Measurements from ENCODE around the gene HOOK1. TPM values are rescaled to one million over a fixed set of nuclear protein-coding genes. Genes with fewer than 3 reads are reported as not detected.

The HOOK1 gene
- total RNA-seq, 1 donor from 2014 or later = 21.2 TPM

DNA sequence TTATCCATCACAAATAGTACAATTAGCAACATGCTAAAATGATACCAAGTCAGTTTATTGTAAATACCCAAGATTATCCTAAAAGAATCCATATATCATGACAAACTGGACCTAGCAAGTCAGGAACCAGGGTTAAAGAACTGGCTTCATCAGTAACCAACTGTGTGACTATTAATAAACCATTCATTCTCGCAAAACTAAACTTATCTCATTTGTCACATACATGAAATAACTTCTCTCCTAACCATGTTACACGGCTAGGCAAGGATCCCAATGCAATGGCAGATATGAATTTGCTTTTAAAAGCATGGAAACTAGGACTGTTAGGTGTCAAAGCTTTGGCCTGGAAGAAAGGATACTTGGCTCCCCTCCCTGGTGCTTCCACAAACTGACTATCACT lies 82.4 kb downstream of the HOOK1 start:
- no peaks in the 10 kb centered on the region for H3K9me3 Mint-ChIP-seq
- peaks cover 9% of the 10 kb centered on the region for H3K4me1 Mint-ChIP-seq (ENCODE audit: unreplicated experiment)
- no peak for DNase-seq (ENCODE audit: extremely low spot score, unreplicated experiment)
- H3K27ac Mint-ChIP-seq = no peak overlapping the region
- no peaks in the 10 kb centered on the region for H3K36me3 Mint-ChIP-seq
- TF ChIP-seq, protein P1, sequence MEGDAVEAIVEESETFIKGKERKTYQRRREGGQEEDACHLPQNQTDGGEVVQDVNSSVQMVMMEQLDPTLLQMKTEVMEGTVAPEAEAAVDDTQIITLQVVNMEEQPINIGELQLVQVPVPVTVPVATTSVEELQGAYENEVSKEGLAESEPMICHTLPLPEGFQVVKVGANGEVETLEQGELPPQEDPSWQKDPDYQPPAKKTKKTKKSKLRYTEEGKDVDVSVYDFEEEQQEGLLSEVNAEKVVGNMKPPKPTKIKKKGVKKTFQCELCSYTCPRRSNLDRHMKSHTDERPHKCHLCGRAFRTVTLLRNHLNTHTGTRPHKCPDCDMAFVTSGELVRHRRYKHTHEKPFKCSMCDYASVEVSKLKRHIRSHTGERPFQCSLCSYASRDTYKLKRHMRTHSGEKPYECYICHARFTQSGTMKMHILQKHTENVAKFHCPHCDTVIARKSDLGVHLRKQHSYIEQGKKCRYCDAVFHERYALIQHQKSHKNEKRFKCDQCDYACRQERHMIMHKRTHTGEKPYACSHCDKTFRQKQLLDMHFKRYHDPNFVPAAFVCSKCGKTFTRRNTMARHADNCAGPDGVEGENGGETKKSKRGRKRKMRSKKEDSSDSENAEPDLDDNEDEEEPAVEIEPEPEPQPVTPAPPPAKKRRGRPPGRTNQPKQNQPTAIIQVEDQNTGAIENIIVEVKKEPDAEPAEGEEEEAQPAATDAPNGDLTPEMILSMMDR (conservative IDR thresholded peaks at IDR 0.05) = no peak
- no peak overlapping the region for H3K4me3 Mint-ChIP-seq
- no peaks in the 10 kb centered on the region for H3K27me3 Mint-ChIP-seq

DNA sequence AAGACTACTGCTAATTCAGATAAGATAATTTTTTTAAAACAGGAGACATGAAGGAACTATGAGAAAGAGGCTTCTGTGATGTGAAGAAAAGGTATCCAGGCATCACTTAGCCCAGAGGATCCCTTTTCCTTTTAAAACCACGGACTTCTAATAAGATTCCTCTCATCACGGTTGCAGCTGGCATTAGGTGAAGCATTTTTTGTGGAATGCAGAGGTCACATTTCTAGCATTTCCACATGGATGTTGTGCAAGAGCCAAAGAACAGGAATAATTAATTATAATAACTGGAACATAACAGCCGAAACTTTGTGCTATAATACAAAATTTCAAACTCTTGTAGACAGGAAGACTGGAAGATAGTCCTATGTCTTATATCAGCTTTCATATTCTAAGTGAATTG lies 84.2 kb downstream of the HOOK1 start:
- Mint-ChIP-seq H3K27ac (no peak overlapping the region), H3K4me3 (no peak overlapping the region)
- DNase-seq (ENCODE audit: extremely low spot score, unreplicated experiment) = no peak

DNA sequence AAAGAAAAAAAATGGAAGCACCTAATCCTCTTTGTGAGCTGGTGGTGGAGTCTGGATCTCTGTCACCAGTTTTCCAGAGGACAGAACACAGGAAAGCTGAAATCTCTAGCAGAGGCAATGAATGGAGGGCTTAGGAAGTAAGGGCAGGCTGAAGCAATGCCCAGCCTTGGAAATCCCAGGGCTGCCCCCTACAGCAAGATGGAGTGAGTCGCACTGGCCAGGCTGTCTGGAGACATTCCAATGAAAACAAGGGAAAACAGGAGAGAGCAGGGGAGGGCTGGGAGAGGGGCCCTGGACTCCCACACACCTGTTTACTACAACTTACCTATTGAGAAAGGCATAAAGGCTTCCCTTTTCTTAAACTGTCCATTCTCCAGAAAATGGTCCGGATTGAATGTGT lies 85.9 kb downstream of the HOOK1 start:
- peaks cover 9% of the 10 kb centered on the region for H3K4me1 Mint-ChIP-seq (ENCODE audit: unreplicated experiment)
- H3K4me3 Mint-ChIP-seq = no peak overlapping the region
- no peaks in the 10 kb centered on the region for H3K9me3 Mint-ChIP-seq
- DNase-seq (ENCODE audit: extremely low spot score, unreplicated experiment) = no peak
- H3K27me3 Mint-ChIP-seq = peaks cover 4% of the 10 kb centered on the region
- H3K27ac Mint-ChIP-seq = no peak overlapping the region
- TF ChIP-seq, protein P1 (conservative IDR thresholded peaks at IDR 0.05) = no peak
- no peaks in the 10 kb centered on the region for H3K36me3 Mint-ChIP-seq

More for the DNA sequence above, 84.2 kb downstream of the HOOK1 start:
- Mint-ChIP-seq H3K9me3 (no peaks in the 10 kb centered on the region), H3K36me3 (no peaks in the 10 kb centered on the region), H3K4me1 (ENCODE audit: unreplicated experiment) (peaks cover 9% of the 10 kb centered on the region), H3K27me3 (peaks cover 4% of the 10 kb centered on the region)
- TF ChIP-seq, protein P1 (conservative IDR thresholded peaks at IDR 0.05) = no peak

DNA sequence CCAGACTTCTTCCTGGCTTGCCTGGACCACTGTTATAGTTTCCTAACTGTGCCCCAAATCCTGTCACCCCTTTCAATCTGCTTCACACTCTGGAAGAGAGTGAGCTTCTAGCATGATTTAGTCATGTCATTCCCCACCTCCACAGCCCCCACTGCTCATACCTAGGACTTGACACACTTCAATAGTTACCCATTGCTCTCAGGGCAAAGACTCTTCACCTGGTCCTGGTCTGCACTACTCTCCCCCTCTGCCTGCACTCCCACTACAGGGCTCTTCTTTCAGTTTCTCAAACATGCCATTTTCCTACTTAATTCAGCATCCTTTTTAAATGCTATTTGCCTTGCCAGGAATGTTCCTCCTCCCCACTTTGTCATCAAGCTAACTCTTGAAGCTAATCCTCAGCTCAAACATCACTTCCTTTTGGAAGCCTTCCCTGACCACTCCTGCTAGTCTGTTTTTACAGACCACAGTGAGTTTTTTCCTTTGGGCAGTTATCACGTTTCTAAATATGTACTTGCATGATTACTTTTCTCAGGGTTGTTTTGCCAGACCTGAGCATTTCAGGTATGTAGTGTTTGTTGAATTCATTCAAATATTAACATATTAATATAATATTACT lies 87.1 kb downstream of the HOOK1 start:
- DNase-seq (ENCODE audit: extremely low spot score, unreplicated experiment) = no peak
- H3K9me3 Mint-ChIP-seq = no peaks in the 10 kb centered on the region
- H3K4me1 Mint-ChIP-seq (ENCODE audit: unreplicated experiment) = peaks cover 9% of the 10 kb centered on the region
- TF ChIP-seq, protein P1 (conservative IDR thresholded peaks at IDR 0.05) = no peak
- no peak overlapping the region for H3K27ac Mint-ChIP-seq
- H3K36me3 Mint-ChIP-seq = no peaks in the 10 kb centered on the region
- H3K27me3 Mint-ChIP-seq = peaks cover 4% of the 10 kb centered on the region
- H3K4me3 Mint-ChIP-seq = no peak overlapping the region

DNA sequence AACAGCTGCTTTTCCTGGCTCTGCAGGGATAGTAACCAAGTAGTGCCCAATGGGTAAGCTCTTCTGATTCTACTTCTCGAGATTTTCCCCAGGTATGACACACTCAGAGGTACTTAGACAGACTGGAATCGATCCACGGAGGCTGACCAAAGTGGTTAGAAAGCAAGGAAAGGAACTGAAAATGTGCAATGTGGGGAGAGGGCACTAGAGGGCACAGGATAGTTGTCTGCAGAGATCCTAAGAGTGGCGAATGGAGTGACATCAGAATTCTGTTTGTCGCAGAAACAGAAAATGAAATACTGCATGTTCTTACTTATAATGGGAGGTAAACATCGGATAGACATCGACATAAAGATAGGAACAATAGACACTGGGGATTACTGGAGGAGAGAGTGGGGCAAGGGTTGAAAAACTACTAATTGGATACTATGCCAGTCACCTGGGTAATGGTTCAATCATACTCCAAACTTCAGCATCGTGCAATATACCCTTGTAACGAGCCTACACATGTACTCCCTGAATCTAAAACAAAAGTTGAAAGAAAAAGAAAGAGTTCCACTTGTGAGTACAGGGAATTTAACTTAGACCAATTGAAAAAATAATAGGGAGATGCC lies 88.5 kb downstream of the HOOK1 start:
- Mint-ChIP-seq H3K4me3 (no peak overlapping the region), H3K27ac (no peak overlapping the region), H3K36me3 (no peaks in the 10 kb centered on the region), H3K4me1 (ENCODE audit: unreplicated experiment) (peaks cover 9% of the 10 kb centered on the region), H3K9me3 (no peaks in the 10 kb centered on the region), H3K27me3 (peaks cover 4% of the 10 kb centered on the region)
- DNase-seq (ENCODE audit: extremely low spot score, unreplicated experiment) = no peak
- TF ChIP-seq, protein P1 (conservative IDR thresholded peaks at IDR 0.05) = peak; percentile 74

All from type B pancreatic cell (in vitro differentiated cells).